ENCODE measurements around the gene MCF2L2.
A peak's percentile ranks its signal among the peaks of the same experiment; 100 is the strongest.
"Not testable (repeated sequence)": the region's sequence is repeated elsewhere in the genome, so short reads cannot be mapped to it uniquely, and the experiment has no call there.

Gene MCF2L2, protein sequence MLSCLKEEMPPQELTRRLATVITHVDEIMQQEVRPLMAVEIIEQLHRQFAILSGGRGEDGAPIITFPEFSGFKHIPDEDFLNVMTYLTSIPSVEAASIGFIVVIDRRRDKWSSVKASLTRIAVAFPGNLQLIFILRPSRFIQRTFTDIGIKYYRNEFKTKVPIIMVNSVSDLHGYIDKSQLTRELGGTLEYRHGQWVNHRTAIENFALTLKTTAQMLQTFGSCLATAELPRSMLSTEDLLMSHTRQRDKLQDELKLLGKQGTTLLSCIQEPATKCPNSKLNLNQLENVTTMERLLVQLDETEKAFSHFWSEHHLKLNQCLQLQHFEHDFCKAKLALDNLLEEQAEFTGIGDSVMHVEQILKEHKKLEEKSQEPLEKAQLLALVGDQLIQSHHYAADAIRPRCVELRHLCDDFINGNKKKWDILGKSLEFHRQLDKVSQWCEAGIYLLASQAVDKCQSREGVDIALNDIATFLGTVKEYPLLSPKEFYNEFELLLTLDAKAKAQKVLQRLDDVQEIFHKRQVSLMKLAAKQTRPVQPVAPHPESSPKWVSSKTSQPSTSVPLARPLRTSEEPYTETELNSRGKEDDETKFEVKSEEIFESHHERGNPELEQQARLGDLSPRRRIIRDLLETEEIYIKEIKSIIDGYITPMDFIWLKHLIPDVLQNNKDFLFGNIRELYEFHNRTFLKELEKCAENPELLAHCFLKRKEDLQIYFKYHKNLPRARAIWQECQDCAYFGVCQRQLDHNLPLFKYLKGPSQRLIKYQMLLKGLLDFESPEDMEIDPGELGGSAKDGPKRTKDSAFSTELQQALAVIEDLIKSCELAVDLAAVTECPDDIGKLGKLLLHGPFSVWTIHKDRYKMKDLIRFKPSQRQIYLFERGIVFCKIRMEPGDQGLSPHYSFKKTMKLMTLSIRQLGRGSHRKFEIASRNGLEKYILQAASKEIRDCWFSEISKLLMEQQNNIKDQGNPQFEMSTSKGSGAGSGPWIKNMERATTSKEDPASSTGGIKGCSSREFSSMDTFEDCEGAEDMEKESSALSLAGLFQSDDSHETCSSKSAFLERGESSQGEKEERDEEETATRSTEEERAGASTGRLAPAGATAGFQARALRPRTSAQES

DNA sequence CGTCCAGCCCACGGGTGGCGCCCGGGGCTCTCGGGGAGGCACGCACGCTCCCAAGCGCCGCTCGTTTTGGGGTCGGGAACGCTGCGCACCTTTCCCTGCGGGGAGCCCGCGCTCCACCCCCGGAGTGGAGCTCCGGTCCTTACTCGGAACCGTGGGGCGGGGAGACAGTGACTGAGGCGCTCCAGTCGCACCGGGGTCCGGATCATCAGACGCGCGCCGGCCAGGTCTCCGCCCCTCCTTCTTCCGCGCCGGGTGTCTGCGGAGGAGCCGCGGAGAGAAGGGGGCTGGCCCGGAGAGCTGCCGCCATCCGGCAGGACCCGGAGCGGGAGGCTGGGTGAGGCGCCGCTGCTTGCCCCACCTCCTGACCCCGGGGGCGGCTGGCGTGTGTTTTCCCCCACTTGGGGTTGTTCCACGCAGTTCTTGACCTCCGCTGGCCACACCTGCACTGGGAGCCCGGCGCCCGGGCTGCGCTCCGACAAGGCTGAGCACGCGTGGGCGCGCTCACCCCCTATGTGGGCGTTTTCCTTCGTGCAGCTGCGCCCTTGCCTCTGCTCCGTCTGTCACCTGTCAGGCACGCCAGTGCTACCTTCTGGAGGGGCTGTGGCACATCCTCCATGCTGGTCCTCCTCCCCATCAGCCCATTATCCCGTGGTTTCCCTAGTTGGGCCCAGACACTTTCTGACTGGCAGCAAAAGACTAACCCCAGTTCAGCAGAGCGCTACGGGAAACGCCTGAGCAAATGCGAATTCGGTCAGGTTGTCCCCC is at the start of gene MCF2L2:
Gene MCF2L2 (minus strand): TSS at position 173 of the 765 bp plus-strand sequence. CDS start 642 bp downstream, outside the sequence.
- peak; percentile 7 for DNase-seq (ENCODE audit: low read depth)
- TF ChIP-seq, protein P1, sequence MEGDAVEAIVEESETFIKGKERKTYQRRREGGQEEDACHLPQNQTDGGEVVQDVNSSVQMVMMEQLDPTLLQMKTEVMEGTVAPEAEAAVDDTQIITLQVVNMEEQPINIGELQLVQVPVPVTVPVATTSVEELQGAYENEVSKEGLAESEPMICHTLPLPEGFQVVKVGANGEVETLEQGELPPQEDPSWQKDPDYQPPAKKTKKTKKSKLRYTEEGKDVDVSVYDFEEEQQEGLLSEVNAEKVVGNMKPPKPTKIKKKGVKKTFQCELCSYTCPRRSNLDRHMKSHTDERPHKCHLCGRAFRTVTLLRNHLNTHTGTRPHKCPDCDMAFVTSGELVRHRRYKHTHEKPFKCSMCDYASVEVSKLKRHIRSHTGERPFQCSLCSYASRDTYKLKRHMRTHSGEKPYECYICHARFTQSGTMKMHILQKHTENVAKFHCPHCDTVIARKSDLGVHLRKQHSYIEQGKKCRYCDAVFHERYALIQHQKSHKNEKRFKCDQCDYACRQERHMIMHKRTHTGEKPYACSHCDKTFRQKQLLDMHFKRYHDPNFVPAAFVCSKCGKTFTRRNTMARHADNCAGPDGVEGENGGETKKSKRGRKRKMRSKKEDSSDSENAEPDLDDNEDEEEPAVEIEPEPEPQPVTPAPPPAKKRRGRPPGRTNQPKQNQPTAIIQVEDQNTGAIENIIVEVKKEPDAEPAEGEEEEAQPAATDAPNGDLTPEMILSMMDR (IDR thresholded peaks at IDR 0.05; ENCODE audit: low read depth, low read length, missing control alignments), result no peak
- H3K4me3 ChIP-seq (ENCODE audit: low read depth, low read length), result peak within 1 kb of the TSS; percentile 62

DNA sequence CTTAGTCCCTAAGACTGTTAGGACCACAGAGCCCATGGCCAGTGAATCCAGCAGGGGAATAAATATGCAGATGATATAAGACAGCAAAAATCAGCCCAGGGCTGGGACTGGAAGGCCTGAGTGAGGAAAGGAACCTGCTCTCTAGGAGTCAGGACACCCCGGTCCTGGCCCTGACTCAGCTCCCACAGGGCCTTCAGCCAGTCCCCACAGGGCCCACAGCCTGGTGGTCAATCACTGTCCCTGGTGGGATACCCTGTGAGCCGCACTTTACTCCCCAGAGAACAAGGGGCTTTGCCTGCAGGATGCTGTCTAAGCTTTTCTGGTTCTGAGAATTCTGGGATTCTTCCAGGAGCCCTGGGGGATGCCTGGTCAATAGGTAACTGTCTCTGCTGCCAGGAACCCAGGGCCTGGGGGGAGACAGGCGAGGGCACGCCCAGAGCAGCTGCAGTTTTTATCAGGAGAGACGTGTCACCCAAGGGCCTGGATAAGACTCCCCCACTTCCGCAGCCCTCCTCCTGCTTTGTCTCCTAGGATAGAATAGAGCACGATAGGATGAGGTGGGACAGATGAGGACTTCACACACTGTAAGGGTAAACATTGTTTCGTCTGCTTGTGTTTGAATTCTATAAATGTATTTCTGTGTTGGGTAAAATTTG is 49.5 kb upstream of the MCF2L2 start:
- no peak overlapping the region for H3K4me3 ChIP-seq (ENCODE audit: low read depth, low read length)
- DNase-seq (ENCODE audit: low read depth), result no peak
- TF ChIP-seq, protein P1 (IDR thresholded peaks at IDR 0.05; ENCODE audit: low read depth, low read length, missing control alignments), result no peak

DNA sequence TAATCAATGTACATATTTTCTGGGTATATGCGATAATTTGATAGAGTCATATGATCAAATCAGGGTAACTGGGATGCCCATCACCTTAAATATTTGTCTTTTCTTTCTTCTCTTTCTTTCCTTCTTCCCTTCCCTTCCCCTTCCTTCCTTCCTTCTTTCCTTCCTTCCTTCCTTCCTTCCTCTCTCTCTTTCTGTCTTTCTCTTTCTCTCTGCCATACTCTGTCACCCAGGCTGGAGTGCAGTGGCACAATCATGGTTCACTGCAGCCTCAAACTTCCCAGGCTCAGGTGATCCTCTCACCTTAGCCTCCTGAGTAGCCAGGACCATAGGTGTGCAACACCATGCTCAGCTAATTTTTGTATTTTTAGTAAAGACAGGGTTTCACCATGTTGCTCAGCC is 47.3 kb upstream of the MCF2L2 start:
- DNase-seq (ENCODE audit: low read depth); H3K4me3 ChIP-seq (ENCODE audit: low read depth, low read length): not testable (repeated sequence)

DNA sequence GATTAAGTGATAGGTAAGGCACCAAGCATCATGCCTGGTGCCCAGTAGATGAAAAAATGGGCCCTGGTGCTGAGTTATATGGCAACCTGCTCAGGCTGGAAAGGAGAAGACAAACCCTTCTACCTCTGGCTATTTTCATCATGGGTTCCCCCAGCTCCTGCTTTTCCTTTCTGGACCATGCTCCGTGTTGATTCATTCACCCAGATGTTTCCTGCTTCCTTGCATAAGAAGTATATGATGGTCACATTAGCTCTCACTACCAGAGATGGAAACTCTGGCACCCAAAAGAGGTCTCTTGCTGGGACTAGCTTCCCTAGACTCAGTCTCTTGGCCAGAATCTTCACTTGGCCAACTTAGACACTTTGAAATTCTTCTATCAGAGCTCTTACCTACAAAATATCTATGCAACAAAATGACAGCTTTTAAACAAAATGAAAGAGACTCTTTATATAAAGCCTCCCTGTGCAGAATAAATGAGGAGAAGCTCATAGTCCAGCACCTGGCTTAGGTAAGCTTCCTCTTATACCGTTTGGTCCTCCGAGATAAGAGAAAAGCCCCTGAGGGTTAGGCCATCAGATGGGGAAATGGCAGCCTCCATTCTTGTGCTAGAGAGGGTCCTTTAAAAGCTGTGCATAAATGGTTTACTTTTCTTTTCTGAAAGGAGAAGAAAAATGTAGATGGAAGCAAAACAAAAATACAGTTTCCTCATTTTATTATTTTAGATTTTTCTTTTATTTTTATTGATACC is 46.8 kb upstream of the MCF2L2 start:
- TF ChIP-seq, protein P1 (IDR thresholded peaks at IDR 0.05; ENCODE audit: low read depth, low read length, missing control alignments), result no peak
- DNase-seq (ENCODE audit: low read depth), result no peak
- no peak overlapping the region for H3K4me3 ChIP-seq (ENCODE audit: low read depth, low read length)

DNA sequence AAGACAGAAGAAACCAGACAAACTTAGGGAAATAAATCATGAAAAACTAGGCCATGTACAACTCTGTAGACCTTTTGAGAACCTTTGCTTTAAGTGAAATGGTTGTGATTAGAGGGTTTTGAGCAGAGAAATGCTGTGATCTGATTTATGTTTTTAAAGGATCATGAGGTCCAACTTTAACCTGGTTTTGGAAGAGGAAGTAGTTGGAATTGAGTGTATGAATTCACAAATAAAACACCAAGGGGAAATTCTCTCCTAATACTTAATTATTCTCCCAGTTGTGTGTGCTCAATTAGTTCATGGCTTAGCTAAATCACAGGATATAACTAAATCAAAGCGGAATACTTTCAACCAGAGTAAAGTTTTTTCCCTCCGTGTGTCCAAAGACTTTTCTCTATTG is 45.5 kb upstream of the MCF2L2 start:
- TF ChIP-seq, protein P1 (IDR thresholded peaks at IDR 0.05; ENCODE audit: low read depth, low read length, missing control alignments), result no peak
- no peak overlapping the region for H3K4me3 ChIP-seq (ENCODE audit: low read depth, low read length)
- no peak for DNase-seq (ENCODE audit: low read depth)

DNA sequence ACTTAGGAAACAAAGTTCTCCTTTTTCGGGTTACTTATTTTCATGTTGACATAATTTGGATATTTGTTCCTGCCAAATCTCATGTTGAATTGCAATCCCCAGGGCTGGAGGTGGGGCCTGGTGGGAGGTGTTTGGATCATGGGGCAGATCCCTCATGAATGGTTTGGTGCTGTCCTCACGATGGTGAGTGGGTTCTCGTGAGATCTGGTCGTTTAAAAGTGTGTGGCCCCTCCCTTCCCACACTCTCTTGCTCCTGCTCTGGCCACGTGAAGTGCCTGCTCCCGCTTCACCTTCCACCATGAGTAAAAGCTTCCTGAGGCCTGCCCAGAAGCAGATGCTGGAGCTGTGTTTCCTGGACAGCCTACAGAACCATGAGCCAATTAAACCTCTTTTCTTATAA is 43.7 kb upstream of the MCF2L2 start:
- DNase-seq (ENCODE audit: low read depth), result no peak
- H3K4me3 ChIP-seq (ENCODE audit: low read depth, low read length), result no peak overlapping the region
- TF ChIP-seq, protein P1 (IDR thresholded peaks at IDR 0.05; ENCODE audit: low read depth, low read length, missing control alignments), result no peak
